Panc1 (cell line): ENCODE measurements around the gene SSH2.

Source experiments
- CTCF ChIP-seq: fragments of 450-650 bp; IDR thresholded peaks from 2 replicates; pipeline ENCODE4 v1.5.1; 2017; ENCODE audit warnings: mild to moderate bottlenecking
- POLR2AphosphoS5 ChIP-seq: IDR thresholded peaks from 2 replicates; pipeline ENCODE4 v1.6.1; 2012; ENCODE audit warnings: mild to moderate bottlenecking, low read depth, low read length, moderate library complexity
- SIN3A ChIP-seq: IDR thresholded peaks from 2 replicates; pipeline ENCODE4 v1.6.1; 2012; ENCODE audit warnings: low read depth, mild to moderate bottlenecking, low read length, moderate library complexity, borderline replicate concordance; ENCODE audit not compliant: insufficient read depth

- TF ChIP-seq CTCF (no peak), POLR2AphosphoS5 (no peak), SIN3A (no peak)
These were observed 11.3 kb upstream of the SSH2 start, which contains the start of gene EFCAB5 for GRCh38 chr17:29941334-29941733.
